GM12864 (cell line): ENCODE measurements around the gene C8A.

Experiments
- DNase-seq: peaks from one replicate; pipeline ENCODE4 v3.0.0-alpha.2; 2011; ENCODE audit warnings: low read depth
- H3K4me3 ChIP-seq: 2 replicates; pipeline ENCODE4 v1.5.1; 2011; ENCODE audit warnings: mild to moderate bottlenecking, low read depth, low read length, control low read depth
- CTCF ChIP-seq: IDR thresholded peaks from 2 replicates; pipeline ENCODE4 v1.5.1; 2011; ENCODE audit warnings: low read depth, mild to moderate bottlenecking, moderate library complexity, low read length, control low read depth, inconsistent platforms; ENCODE audit errors: missing control alignments

C8A gene

GRCh38 chr1:56874689-56875088 lies 20.1 kb downstream of the C8A start:
- TF ChIP-seq CTCF: no peak
- no peak for DNase-seq

GRCh38 chr1:56877973-56878372 lies 23.4 kb downstream of the C8A start:
- H3K4me3 ChIP-seq: no peak overlapping the region
- no peak for DNase-seq
- TF ChIP-seq CTCF: no peak

More at GRCh38 chr1:56874689-56875088, 20.1 kb downstream of the C8A start:
- no peak overlapping the region for H3K4me3 ChIP-seq

GRCh38 chr1:56880774-56881173 lies 26.2 kb downstream of the C8A start:
- H3K4me3 ChIP-seq: no peak overlapping the region
- no peak for TF ChIP-seq CTCF
- no peak for DNase-seq

GRCh38 chr1:56881417-56881816 lies 26.8 kb downstream of the C8A start:
- DNase-seq: no peak
- no peak overlapping the region for H3K4me3 ChIP-seq
- no peak for TF ChIP-seq CTCF

- no peak for TF ChIP-seq CTCF
- no peak overlapping the region for H3K4me3 ChIP-seq
- no peak for DNase-seq
Measured at GRCh38 chr1:56890229-56890628, 35.6 kb downstream of the C8A start.

- no peak for DNase-seq
- H3K4me3 ChIP-seq: no peak overlapping the region
- no peak for TF ChIP-seq CTCF
Measured at GRCh38 chr1:56894014-56894413, 39.4 kb downstream of the C8A start.

- no peak overlapping the region for H3K4me3 ChIP-seq
- no peak for DNase-seq
Measured at GRCh38 chr1:56897150-56898004, 42.8 kb downstream of the C8A start.

More at GRCh38 chr1:56897150-56898004, 42.8 kb downstream of the C8A start:
- no peak for TF ChIP-seq CTCF
